ENCODE measurements around the gene GTF2IRD1. TPM values are rescaled to one million over a fixed set of nuclear protein-coding genes. Genes with fewer than 3 reads are reported as not detected.
"Not testable (repeated sequence)": the region's sequence is repeated elsewhere in the genome, so short reads cannot be mapped to it uniquely, and the experiment has no call there.

The GTF2IRD1 gene
- polyA plus RNA-seq, 1 donor from 2014 or later: not detected

- H3K36me3 Mint-ChIP-seq: no peaks in the 10 kb centered on the region
- peak overlapping the region in 1 of 4 donors; percentile 67 for H3K4me3 Mint-ChIP-seq
- no peak overlapping the region for H3K27ac Mint-ChIP-seq
- peaks cover 13 to 16% (median 16%) of the 10 kb centered on the region in 3 donors for H3K4me1 Mint-ChIP-seq
- no peaks in the 10 kb centered on the region for H3K9me3 Mint-ChIP-seq
- H3K27me3 Mint-ChIP-seq: no peaks in the 10 kb centered on the region
These were observed 162.5 kb downstream of the GTF2IRD1 start for GRCh38 chr7:74615933-74616780.

- H3K4me1 Mint-ChIP-seq: peaks cover 13 to 16% (median 16%) of the 10 kb centered on the region in 3 donors
- H3K4me3 Mint-ChIP-seq: peak overlapping the region in 3 of 4 donors; percentile 42 to 84 (median 79)
- H3K27me3 Mint-ChIP-seq: no peaks in the 10 kb centered on the region
- H3K9me3 Mint-ChIP-seq: no peaks in the 10 kb centered on the region
- peak overlapping the region in 2 of 3 donors; percentile 8 to 74 for H3K27ac Mint-ChIP-seq
- H3K36me3 Mint-ChIP-seq: no peaks in the 10 kb centered on the region
These were observed 163.6 kb downstream of the GTF2IRD1 start for GRCh38 chr7:74617180-74617744.

DNA sequence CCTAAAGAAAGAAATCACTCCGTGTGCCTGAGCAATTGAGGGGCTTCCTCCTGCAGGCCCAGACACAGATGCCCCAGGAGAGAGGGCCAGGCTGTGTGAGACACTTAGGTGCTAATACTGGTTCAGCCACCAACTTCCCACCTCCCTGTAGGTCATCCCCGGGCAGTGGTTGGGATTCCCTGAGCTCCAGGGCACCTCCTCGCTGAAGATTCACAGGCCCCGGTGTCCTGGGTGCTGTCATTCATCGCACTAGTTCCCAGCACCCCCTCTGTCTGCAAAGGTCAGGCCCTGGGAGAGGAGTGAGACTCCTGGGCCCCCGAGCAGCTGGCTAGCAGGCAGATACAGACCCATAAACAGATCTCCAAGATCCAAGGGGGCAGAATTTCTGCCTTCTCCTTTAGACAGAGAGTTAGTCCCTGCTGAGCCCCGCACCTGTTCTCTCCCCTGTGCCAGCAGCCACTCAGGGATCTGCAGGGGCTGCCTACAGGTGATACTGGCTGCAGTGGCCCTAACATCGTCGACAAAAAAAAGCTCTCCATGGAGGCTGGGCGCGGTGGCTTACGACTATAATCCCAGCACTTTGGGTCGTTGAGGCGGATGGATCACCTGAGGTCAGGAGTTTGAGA lies 165.6 kb downstream of the GTF2IRD1 start:
- Mint-ChIP-seq H3K27ac (no peak overlapping the region), H3K36me3 (no peaks in the 10 kb centered on the region), H3K4me3 (no peak overlapping the region), H3K4me1 (peaks cover 13 to 16% (median 15%) of the 10 kb centered on the region in 3 donors), H3K9me3 (no peaks in the 10 kb centered on the region), H3K27me3 (no peaks in the 10 kb centered on the region)

DNA sequence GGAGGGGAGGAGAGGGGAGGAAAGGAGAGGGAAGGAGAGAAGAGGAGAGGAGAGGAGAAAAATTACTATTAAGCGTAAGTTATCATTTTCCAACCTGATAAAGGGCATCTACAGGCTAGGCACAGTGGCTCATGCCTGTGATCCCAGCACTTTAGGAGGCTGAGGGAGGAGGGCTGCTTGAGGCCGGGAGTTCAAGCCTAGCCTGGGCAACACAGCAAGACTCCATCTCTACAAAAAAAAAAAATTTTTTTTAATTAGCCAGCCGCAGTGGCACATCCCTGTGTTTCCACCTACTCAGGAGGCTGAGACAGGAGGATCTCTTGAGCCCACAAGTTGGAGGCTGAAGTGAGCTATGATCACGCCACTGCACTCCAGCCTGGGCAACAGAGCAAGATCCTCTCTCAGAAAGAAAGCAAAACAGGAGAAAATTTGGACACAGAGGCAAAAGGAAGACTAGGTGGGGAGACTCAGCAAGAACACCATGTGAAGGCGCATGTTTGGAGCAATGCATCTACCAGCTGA lies 168.6 kb downstream of the GTF2IRD1 start:
- Mint-ChIP-seq H3K4me1 (peaks cover 5 to 10% (median 9%) of the 10 kb centered on the region in 3 donors), H3K27ac (no peak overlapping the region), H3K36me3 (no peaks in the 10 kb centered on the region), H3K27me3 (no peaks in the 10 kb centered on the region), H3K9me3 (no peaks in the 10 kb centered on the region), H3K4me3 (peak overlapping the region in 1 of 4 donors; percentile 75)

GRCh38 chr7:74623135-74623534 lies 169.4 kb downstream of the GTF2IRD1 start:
- Mint-ChIP-seq H3K36me3 (no peaks in the 10 kb centered on the region), H3K9me3 (no peaks in the 10 kb centered on the region), H3K4me3 (no peak overlapping the region), H3K27me3 (no peaks in the 10 kb centered on the region), H3K27ac (no peak overlapping the region), H3K4me1 (peaks cover 0 to 4% (median 3%) of the 10 kb centered on the region in 3 donors)

GRCh38 chr7:74625446-74625845 lies 171.7 kb downstream of the GTF2IRD1 start:
- H3K4me3 Mint-ChIP-seq: no peak overlapping the region
- H3K27me3 Mint-ChIP-seq: no peaks in the 10 kb centered on the region
- H3K36me3 Mint-ChIP-seq: no peaks in the 10 kb centered on the region
- no peak overlapping the region for H3K27ac Mint-ChIP-seq
- peaks cover 0 to 4% (median 3%) of the 10 kb centered on the region in 3 donors for H3K4me1 Mint-ChIP-seq
- H3K9me3 Mint-ChIP-seq: no peaks in the 10 kb centered on the region

GRCh38 chr7:74627661-74628411 lies 174.1 kb downstream of the GTF2IRD1 start:
- Mint-ChIP-seq H3K4me1 (peaks cover 0 to 4% (median 3%) of the 10 kb centered on the region in 3 donors), H3K27me3 (no peaks in the 10 kb centered on the region), H3K36me3 (no peaks in the 10 kb centered on the region), H3K27ac (no peak overlapping the region), H3K4me3 (no peak overlapping the region), H3K9me3 (no peaks in the 10 kb centered on the region)

DNA sequence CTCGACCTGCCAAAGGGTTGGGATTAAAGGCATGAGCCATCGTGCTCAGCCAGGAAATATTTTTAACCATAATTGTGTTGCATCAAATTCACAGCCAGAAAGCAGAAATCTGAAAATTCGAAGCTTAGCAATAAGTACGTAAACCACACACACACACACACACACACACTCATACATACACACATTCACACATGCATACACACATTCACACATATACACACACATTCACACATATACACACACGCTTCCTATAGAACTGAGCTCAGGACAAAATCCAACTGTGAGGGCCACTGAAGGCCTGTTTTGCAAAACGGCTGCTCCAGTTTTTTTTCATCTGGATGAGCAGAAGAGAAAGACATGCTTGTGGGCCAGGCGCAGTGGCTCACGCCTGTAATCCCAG lies 178.8 kb downstream of the GTF2IRD1 start:
- H3K9me3 Mint-ChIP-seq: no peaks in the 10 kb centered on the region
- H3K36me3 Mint-ChIP-seq: no peaks in the 10 kb centered on the region
- no peaks in the 10 kb centered on the region for H3K27me3 Mint-ChIP-seq
- H3K27ac Mint-ChIP-seq: no peak overlapping the region
- no peak overlapping the region for H3K4me3 Mint-ChIP-seq
- no peaks in the 10 kb centered on the region for H3K4me1 Mint-ChIP-seq

DNA sequence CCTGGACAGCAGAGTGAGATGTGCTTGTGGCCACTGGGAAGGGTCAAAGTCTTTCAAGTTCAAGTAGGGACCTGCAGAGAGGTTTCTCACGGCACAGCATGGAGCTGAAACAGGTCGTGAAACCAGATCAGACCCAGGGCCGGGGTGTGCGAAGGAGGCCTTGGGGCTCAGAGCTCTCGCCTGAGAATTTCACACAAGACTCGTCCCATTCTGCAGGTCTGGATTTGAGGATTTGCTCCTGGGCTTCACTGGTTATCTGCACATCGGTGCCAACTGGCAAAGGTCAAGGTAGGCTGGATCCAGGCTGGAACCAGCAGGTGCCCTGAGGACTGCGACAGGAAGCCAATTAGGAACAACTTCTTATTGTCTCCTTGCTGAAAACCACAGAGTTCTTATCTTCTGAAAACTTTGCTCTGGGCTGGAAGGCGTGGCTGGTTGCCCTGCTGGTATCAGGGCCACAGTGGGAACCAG lies 179.8 kb downstream of the GTF2IRD1 start:
- Mint-ChIP-seq H3K4me1 (no peaks in the 10 kb centered on the region), H3K9me3 (no peaks in the 10 kb centered on the region), H3K27me3 (no peaks in the 10 kb centered on the region), H3K4me3 (no peak overlapping the region), H3K36me3 (no peaks in the 10 kb centered on the region), H3K27ac (no peak overlapping the region)

DNA sequence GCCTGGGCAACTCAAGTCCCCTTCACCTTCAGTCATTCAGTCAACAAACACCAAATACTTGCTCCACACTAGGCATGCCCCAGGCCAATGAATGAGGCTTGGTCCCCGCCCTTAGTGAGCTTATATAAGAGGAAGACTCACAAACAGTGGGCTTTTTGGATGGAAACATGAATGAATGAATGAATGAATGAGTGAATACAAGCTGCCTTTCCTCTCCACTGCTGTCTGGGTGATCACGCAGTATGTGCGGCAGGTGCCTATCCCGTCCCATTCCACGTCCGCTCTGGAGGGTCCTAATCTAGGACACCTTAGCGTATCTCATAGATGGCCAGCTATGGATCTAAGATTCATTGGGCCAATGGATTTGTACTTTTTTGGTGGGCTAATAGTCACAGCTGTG lies 184.0 kb downstream of the GTF2IRD1 start:
- H3K27me3 Mint-ChIP-seq: no peaks in the 10 kb centered on the region
- H3K4me1 Mint-ChIP-seq: peaks cover 0 to 3% (median 0%) of the 10 kb centered on the region in 3 donors
- no peaks in the 10 kb centered on the region for H3K9me3 Mint-ChIP-seq
- no peak overlapping the region for H3K27ac Mint-ChIP-seq
- H3K4me3 Mint-ChIP-seq: no peak overlapping the region
- no peaks in the 10 kb centered on the region for H3K36me3 Mint-ChIP-seq

DNA sequence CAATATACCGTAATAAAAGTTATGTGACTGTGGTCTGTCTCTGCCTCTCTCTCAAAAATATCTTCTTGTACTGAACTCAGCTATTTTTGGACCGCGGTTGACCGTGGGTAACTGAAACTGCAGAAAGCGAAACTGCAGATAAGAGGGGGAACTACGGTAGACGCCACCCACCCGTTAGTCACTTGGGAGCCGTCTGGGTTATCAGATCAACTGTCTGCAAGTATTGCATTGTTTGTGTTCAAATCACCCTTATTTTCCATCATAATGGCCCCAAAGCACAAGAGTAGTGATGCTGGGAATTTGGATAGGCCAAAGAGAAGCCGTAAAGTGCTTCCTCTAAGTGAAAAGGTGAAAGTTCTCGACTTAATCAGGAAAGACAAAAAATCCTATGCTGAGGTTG lies 196.3 kb downstream of the GTF2IRD1 start:
- Mint-ChIP-seq H3K27ac (peak overlapping the region; percentile 92 to 96 (median 93)), H3K4me3 (peak overlapping the region; percentile 82 to 91 (median 86)), H3K4me1 (peaks cover 18 to 21% (median 18%) of the 10 kb centered on the region in 3 donors)
- H3K36me3 Mint-ChIP-seq, H3K9me3 Mint-ChIP-seq, H3K27me3 Mint-ChIP-seq: not testable (repeated sequence)

- Mint-ChIP-seq H3K4me1 (peaks cover 21 to 24% (median 22%) of the 10 kb centered on the region in 3 donors), H3K4me3 (peak overlapping the region; percentile 82 to 91 (median 86)), H3K27ac (peak overlapping the region; percentile 92 to 96 (median 93))
- not testable (repeated sequence) for H3K36me3 Mint-ChIP-seq, H3K9me3 Mint-ChIP-seq, H3K27me3 Mint-ChIP-seq
These were observed 196.9 kb downstream of the GTF2IRD1 start for GRCh38 chr7:74650493-74651132.

DNA sequence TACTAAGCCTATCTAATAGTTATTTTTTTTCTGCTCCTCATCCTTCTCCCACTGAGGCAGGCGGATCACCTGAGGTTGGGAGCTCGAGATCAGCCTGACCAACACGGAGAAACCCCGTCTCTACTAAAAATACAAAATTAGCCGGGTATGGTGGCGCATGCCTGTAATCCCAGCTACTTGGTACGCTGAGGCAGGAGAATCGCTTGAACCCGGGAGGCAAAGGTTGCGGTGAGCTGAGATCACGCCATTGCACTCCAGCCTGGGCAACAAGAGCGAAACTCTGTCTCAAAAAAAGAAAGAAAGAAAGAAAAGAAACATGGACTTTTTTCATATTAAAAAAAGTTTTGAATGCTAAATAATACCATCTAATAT lies 197.4 kb downstream of the GTF2IRD1 start:
- H3K36me3 Mint-ChIP-seq, H3K9me3 Mint-ChIP-seq, H3K27me3 Mint-ChIP-seq: not testable (repeated sequence)
- Mint-ChIP-seq H3K4me3 (peak overlapping the region in 1 of 4 donors; percentile 87), H3K4me1 (peaks cover 25 to 27% (median 26%) of the 10 kb centered on the region in 3 donors), H3K27ac (peak overlapping the region in 1 of 3 donors; percentile 96)

All from IgD-negative memory B cell (primary cell).